ENCODE data around the gene GSS. TPM values are rescaled to one million over a fixed set of nuclear protein-coding genes. Genes with fewer than 3 reads are reported as not detected.

The GSS gene
- total RNA-seq, 1 experiment from 2014 or later: 83.6 TPM

DNA sequence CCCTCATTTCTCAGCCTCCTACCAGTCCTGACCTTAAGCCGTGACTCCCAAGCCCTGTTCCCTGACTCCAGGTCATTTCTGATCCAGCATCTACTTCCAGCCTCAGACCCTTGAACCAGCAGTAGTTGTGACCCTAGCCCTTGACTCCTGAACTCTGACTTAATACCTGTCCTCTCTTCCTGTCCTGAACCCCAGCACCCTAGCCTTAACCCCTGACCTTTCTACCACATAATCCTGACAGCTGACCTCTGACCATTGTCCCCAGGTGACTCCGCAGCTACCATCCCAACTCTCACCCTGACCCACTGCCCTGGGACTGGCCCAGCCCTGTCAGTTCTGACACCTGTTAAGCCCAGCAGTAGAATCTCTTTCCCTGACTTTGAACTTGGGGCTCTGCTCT lies 42.2 kb upstream of the GSS start (continued):
- TF ChIP-seq, protein P1, sequence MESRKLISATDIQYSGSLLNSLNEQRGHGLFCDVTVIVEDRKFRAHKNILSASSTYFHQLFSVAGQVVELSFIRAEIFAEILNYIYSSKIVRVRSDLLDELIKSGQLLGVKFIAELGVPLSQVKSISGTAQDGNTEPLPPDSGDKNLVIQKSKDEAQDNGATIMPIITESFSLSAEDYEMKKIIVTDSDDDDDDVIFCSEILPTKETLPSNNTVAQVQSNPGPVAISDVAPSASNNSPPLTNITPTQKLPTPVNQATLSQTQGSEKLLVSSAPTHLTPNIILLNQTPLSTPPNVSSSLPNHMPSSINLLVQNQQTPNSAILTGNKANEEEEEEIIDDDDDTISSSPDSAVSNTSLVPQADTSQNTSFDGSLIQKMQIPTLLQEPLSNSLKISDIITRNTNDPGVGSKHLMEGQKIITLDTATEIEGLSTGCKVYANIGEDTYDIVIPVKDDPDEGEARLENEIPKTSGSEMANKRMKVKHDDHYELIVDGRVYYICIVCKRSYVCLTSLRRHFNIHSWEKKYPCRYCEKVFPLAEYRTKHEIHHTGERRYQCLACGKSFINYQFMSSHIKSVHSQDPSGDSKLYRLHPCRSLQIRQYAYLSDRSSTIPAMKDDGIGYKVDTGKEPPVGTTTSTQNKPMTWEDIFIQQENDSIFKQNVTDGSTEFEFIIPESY (IDR thresholded peaks at IDR 0.05; ENCODE audit: extremely low read depth, insufficient replicate concordance, low read length): no peak

DNA sequence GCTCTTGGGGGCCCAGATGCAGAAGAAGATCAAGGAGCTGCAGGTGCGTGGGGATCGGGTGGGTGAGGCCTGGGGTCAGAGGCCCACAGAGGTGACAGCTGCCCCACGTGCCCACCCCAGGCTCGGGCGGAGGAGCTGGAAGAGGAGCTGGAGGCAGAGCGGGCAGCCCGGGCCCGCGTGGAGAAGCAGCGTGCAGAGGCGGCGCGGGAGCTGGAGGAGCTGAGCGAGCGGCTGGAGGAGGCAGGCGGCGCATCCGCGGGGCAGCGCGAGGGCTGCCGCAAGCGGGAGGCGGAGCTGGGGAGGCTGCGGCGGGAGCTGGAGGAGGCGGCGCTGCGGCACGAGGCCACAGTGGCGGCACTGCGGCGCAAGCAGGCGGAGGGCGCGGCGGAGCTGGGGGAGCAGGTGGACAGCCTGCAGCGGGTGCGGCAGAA lies 41.5 kb upstream of the GSS start:
- no peak for TF ChIP-seq ZFX (IDR thresholded peaks at IDR 0.05)
- no peak for TF ChIP-seq YY1 (IDR thresholded peaks at IDR 0.05; ENCODE audit: extremely low read depth, insufficient replicate concordance, low read depth, low read length)
- no peak for TF ChIP-seq TCF7L2 (IDR thresholded peaks at IDR 0.05; ENCODE audit: borderline replicate concordance, extremely low read depth, insufficient read depth, insufficient read length)
- TF ChIP-seq ELF1 (IDR thresholded peaks at IDR 0.05; ENCODE audit: borderline replicate concordance, low read depth): no peak
- TF ChIP-seq, protein P1 (IDR thresholded peaks at IDR 0.05; ENCODE audit: extremely low read depth, insufficient replicate concordance, low read length): no peak
- TF ChIP-seq EZH2phosphoT487 (IDR thresholded peaks at IDR 0.05; ENCODE audit: borderline replicate concordance): no peak
- no peak for TF ChIP-seq RAD21 (IDR thresholded peaks at IDR 0.05; ENCODE audit: low read depth)
- intact Hi-C loops (cut with micrococcal nuclease): no loop called here
- no peaks in the 10 kb centered on the region for H3K9me2 ChIP-seq (ENCODE audit: insufficient read depth)
- H3K4me2 ChIP-seq (ENCODE audit: low read length): no peak overlapping the region
- H3K4me1 ChIP-seq (ENCODE audit: control insufficient read depth in 1 of 2, insufficient read depth in 2 of 2, low read length in 2 of 2): no peaks in the 10 kb centered on the region
- H3K27ac ChIP-seq (ENCODE audit: low read depth, low read length): no peak overlapping the region
- DNase-seq (ENCODE audit: low read depth, low spot score) (no peak), ATAC-seq (no peak)
- no peak overlapping the region for H3K4me3 ChIP-seq (replicated peaks in 1 of 2; ENCODE audit: low read depth in 1 of 2, low read length in 2 of 2)
- ChIA-PET POLR2A (no interaction called here), RAD21 (ENCODE audit: low non-redundant PET in 1 of 2, low total read pairs in 2 of 2, uncharacterized antibody in 2 of 2, unreplicated experiment in 2 of 2) (no interaction called here), CTCF (no interaction called here)
- H4K20me1 ChIP-seq (ENCODE audit: insufficient read depth): no peaks in the 10 kb centered on the region
- peaks cover 0 to 2% of the 10 kb centered on the region in 2 experiments; a peak in 2 of 4 replicates for H3K36me3 ChIP-seq (ENCODE audit: control insufficient read depth in 1 of 2, insufficient read depth in 2 of 2, low read length in 2 of 2)
- no peaks in the 10 kb centered on the region for H3K9me3 ChIP-seq (ENCODE audit: control insufficient read depth in 1 of 2, insufficient read depth in 1 of 2, low read depth in 1 of 2, low read length in 2 of 2)
- H3K79me2 ChIP-seq (ENCODE audit: insufficient read depth, low read length): no peaks in the 10 kb centered on the region
- BruUV-seq (replicated peaks): no TSS peak
- no peak overlapping the region for H3K9ac ChIP-seq (ENCODE audit: low read length)
- no peaks in the 10 kb centered on the region for H3K27me3 ChIP-seq (ENCODE audit: insufficient read depth, low read length)
- no peak overlapping the region for H2AFZ ChIP-seq (ENCODE audit: low read depth, low read length, poor library complexity, severe bottlenecking)

Measured in HCT116 (cell line).